Left renal pelvis (tissue), 4 donors: ENCODE measurements around the gene TNRC18. TPM values are rescaled to one million over a fixed set of nuclear protein-coding genes. Genes with fewer than 3 reads are reported as not detected.

Experiments
- DNase-seq, 4 donors: peaks; one replicate each; pipeline ENCODE4 v3.0.0-alpha.2; 2013; ENCODE audit warnings: low read depth in 4 of 4, low spot score in 3 of 4
- polyA plus RNA-seq, 4 donors: library from polyadenylated mRNA; unstranded; fragments of 120-200 nt; gene quantifications; one replicate each; pipeline ENCODE4 v1.2.1, GENCODE V29; 2013; ENCODE audit not compliant: insufficient read length in 4 of 4

The TNRC18 gene
- polyA plus RNA-seq, 4 donors: 80.0 to 142 (median 103) TPM

GRCh38 chr7:5429253-5429856 is 5.7 kb upstream of the TNRC18 start:
- no peak for DNase-seq

GRCh38 chr7:5428478-5429252 is 5.0 kb upstream of the TNRC18 start:
- DNase-seq: no peak

DNA sequence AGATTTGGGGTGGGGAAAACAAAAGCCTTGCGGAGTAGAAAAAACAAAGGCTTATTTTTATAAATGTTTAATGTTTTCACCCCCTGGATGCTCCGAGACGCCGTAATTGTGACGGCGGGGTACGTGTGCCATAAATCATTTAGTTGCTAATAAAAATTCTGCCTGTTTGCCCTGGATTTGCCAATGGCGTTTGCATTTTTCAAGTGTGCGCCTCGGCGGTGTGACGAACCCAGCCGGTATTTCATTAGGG is 2.5 kb upstream of the TNRC18 start:
- no peak for DNase-seq

DNA sequence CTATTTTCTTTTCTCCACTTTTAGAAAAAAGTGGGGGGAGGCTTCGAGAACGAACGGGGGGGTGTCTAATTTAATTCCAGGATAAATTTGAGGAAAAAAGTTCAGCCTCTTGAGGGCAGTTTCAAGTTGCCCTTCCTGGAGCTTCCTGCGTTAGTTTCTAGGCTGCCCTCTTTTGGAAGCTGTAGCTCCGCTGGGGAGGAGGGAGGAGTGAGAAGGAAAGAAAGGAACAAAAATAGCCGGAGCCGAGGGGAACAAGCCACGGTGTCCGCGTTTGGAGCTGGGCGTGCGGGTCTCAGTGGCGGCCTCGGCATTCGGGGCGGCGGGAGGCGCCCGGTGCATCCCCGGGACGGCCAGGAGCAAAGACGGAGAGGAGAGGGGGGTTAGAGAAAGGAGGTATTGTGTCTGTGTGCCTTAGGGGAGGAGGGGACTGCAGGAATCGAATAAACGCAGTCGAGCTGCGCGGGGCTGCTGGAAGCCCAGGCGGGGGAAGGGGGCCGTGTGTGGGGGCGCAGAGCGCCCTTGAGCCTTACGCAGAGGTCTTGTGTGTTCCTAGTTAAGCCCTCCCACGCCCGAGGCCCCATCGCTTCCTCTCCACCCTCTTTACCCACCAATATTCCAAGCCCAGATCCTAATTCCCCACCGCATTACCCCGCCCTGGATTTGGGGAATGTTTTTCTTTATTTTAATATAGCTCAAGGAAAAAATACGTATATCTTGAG is 2.0 kb upstream of the TNRC18 start:
- DNase-seq: no peak

DNA sequence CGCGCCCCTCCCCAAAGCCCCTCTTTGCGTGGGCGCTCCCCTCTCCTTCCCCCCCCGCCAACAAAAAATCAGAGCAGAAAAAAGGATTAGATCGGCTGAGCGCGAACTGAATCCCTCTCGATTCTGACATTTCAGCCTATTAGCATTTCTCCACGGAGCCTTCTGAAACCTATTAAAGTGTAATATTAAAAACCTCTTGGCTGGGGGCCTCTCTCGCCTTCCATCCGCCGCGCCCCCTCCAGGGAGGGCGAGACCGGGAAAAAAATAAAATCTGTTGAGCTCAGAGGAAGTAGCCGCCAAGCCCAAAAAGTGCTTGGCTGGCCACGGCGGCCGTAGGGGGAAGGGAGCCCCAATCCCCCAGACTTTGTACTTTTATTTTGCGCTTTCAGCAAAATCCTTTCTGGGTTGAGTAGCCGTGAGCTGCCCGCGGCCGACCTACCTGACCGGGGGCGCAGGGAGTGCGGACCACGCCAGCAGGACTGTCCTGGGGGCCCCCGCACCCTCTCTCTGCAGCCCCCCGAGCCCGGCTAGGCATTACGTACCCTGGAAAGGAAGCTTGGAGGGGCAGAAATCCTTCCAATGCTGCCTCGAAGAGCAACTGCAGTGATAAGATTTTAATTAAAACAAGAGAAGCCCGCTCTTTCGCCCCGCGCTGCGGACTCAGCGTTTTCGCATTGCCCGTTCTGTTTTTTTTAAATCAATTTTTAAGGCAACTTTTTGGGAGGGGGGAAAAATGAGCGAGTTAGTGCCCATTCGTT is 1.3 kb upstream of the TNRC18 start:
- no peak for DNase-seq

DNA sequence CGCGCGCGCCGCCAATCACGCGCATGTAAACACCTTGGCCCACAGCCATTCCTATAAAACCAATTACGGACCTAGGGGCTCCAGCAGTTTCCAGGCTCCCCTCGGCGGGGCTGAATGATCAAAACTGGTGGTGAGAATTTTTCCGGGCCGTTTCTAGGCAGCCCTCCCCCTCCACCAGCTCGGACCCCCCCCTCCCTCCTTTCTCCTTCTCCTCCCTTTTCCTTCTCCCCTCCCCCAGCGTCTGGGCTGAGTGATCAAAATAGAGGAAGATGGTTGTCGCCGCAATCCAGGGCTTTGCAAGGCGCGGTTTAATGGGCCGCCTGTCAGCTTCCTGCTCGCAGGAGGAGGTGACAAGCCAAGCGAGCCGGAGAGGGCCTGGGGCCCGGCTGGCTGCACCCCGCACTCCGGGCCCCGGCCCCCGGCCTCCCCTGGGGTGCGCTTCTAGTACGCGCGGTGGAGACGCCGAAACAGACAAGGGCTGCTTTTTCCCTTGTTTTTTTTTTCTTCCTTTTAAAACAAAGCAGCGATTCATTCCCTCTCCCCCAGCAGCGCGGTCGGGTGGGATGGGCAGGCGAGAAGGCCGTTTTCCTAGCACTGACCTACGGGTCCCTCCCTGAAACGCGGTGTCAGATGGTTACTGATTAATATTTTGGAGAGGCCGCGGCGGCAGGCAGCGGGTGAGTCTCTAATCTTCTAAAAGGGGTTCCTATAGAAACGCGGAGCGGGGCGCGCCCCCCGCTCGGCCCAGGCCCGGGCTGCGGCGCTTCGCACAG is 528 bp upstream of the TNRC18 start:
- DNase-seq: peak; percentile 98 to 100 (median 100)

GRCh38 chr7:5422396-5423305 is 983 bp downstream of the TNRC18 start:
- no peak for DNase-seq

DNA sequence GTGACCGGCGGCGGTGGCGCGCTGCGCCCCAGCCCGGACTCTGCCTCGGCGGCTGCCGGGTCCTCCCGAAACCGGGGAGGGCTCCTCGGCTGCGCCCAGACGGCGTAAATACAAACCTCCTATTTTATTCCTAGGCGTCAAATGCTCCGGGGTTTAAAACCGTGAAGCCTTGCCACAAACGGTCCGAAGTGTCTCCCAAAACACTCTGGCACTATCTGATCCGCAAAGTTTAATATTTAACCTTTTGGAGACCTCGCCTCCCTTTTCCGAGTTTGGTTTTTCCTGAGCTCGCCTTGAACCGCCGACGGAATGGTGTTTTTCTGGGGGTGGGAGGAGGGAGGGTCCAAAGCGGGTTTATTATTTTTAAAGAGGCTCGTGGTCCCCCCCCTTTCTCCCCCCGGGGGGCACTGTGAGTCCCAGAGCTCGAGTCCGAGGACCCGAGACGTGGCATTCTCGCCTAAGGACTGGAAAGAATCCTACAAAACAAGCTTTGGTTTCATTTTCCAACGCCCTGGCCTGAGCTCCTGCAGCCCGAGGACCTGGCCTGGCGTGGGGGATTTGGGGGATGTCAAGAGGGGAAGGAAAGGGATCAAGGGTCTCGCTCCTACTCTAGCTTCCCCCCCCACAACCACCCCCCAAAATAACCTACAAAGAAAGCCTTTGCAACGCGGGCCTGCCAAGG is 1.8 kb downstream of the TNRC18 start:
- DNase-seq: no peak

GRCh38 chr7:5420881-5421713 is 2.5 kb downstream of the TNRC18 start:
- no peak for DNase-seq

DNA sequence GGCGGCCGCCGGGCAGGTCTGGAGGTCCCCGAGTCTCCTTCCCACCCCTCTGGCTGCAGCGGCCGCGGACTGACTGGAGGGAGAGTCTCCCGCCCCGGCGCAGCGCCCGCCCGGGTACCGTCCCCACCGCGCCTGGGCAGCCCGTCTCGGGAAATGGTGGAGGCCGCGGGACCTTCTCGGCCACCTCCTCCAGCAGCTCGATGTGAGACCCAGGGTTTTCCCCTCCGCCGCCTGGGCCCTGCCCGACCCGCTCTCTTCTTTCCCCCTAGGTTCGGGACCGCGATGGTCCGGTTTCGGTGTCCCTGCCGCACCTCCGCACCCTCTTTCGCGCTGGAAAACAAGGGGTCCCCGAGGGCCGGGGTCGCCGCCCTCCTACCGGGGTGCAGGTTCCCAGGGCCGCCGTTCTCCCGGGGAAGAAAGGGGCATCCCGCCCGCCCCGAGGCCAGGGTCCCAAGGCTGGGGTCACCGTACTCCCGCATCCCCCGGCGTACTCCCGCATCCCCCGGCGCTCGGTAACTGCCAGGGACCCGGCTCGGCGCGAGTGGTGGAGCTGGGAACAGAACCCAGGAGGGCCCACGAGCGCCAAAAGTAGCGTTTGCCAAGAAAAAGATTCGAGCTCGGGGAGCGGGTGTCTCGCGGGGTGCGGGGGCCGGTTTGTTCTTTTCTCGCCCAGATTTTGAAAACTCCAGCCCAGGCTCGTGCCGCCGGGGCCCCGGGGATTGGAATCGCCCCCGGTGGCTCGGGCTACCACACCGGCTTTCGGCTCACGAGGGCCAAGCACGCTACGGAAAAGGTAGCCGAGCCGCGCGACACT is 3.4 kb downstream of the TNRC18 start:
- DNase-seq: no peak

DNA sequence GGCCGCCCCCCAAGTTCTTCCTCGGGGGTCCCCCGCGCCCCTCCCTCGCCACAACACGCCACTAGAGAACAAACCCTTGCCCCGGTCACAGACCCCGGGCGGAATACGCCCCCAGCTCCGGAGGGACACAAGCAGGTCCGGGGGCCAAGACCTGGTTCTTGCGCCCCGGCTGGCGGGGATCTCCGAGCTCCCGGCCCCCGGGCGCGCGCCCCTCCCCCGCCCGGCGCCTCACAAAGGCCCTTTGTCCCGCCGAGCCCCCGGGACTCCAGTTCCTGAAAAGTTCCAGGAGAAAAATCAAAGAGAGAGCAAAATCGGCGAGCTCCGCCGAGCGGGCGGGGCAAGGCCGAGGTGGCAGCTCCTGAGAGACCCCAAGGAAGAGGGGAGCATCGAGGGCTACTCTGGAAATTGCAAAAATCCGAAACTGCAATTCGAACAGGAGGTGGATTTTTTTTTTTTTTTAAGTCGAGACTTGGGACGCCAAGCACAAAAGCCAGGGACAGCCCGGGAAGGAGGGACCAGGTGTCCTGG is 4.0 kb downstream of the TNRC18 start:
- DNase-seq: no peak

- DNase-seq: no peak
Measured at GRCh38 chr7:5418285-5418582, 5.4 kb downstream of the TNRC18 start.

DNA sequence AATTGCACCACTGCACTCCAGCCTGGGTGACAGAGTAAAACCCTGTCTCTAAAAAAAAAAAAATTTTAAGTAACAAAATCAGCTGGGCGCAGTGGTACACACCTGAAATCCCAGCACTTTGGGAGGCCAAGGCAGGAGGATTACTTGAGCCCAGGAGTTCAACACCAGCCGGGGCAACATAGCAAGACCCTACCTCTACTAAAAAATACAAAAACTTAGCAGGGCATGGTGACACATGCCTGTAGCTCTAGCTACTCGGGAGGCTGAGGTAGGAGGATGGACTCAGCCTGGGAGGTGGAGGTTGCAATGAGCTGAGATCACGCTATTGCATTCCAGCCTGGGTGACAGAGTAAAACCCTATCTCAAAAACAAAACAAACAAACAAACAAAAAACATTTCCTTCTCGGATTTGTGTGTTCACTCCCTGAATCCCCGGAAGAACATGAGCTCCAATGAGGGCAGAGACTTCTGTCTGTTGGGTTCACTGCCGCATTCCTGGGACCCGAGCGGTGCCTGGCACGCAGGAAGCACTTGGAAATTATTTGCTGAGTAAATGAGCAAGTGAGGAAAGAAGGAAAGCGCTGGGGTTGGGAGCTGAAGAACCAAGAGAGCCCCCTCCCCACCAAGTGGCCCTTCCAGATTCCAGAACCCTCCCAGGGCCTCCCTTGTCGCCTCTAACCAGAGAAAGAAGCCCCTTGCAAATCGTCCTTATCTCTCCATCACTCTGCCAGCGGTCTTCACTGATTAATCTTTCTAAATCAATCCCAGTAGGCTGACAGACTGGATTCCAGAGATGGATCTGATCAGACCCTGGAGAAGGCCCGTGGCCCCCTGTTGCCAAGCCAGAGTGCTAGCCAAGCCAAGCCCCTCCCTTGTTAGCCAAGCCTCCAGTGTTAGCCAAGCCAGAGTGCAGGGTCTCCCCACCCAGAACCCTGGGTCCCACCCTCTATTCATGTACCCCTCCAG is 6.2 kb downstream of the TNRC18 start:
- no peak for DNase-seq

DNA sequence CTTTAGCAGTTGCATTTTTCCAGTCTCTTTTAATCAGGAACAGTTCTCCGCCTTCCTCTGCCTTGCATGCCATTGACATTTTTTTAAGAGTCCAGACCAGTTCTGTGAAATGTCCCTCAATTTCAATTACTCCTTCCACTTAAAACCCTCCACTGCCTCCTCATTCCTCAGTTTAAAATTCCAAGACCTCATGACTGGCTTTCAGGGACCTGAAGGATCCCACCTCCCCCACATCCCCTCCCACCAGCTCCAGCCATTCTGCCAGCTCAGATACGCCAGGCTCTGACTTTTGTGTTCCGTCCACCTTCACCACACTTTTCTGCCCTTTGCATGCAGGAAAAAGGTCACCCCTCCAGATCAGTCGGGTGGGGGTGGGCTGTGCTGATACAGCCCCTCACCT is 8.7 kb downstream of the TNRC18 start:
- DNase-seq: no peak

DNA sequence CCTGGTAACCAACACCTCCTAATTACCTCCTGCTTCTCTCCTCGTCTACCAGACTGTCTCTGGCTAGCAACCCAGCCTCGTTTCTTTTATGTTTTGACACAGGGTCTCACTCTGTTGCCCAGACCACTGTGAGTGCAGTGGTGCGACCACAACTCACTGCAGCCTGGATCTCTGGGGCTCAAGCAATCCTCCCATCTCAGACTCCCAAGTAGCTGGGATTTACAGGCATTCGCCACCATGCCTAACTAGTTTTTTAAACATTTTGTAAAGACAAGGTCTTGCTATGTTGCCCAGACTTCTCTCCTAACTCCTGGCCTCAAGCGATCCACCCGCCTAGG is 10.2 kb downstream of the TNRC18 start:
- no peak for DNase-seq

DNA sequence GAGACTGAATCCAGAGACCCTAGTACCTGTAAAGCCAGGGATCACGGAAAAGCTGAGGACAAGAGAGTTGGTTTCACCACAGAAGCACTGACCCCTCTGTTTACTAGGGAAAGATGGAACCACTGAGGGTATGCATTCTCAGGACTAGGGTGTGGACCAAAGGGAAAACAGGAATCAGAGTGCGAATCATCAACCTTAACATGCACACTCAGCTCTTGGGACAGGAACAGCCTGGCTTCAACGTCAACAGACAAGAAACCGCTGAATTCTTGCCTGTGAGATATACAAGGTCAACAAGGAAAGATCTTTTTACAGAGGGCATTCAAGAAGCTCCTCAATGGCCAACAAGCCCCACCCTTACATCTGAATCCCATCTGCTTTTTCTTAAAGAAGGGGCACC is 14.9 kb downstream of the TNRC18 start:
- no peak for DNase-seq
